Lower leg skin (tissue), 4 donors: ENCODE measurements around the gene CST7. TPM values are rescaled to one million over a fixed set of nuclear protein-coding genes. Genes with fewer than 3 reads are reported as not detected.
"Not testable (repeated sequence)": the region's sequence is repeated elsewhere in the genome, so short reads cannot be mapped to it uniquely, and the experiment has no call there.

Source experiments
- DNase-seq, 2 donors: peaks; one replicate each; pipeline ENCODE4 v3.0.0-alpha.2; 2019; ENCODE audit warnings: low spot score in 2 of 2
- H3K4me3 ChIP-seq: fragments of 200-600 bp; sonication (generic); 2 replicates; pipeline ENCODE4 v1.5.1; 2017; ENCODE audit warnings: mild to moderate bottlenecking, low read depth; ENCODE audit not compliant: poor library complexity, severe bottlenecking
- CTCF ChIP-seq, 3 donors: fragments of 450-650 bp; IDR thresholded peaks; one replicate each; pipeline ENCODE4 v1.5.1; 2016; ENCODE audit warnings: antibody characterized with exemption in 3 of 3, mild to moderate bottlenecking in 3 of 3, moderate library complexity in 2 of 3
- POLR2A ChIP-seq, 2 donors: fragments of 450-650 bp; IDR thresholded peaks; one replicate each; pipeline ENCODE4 v1.6.1; 2016 to 2017; ENCODE audit warnings: antibody characterized with exemption in 2 of 2, mild to moderate bottlenecking in 1 of 2, moderate library complexity in 1 of 2
- WGBS, 2 donors: methylation state at CpG; one replicate each; pipeline ENCODE4 v1.1.5; 2018; 5-methylcytosine and 5-hydroxymethylcytosine counted together
- intact Hi-C: fragments of 100-400 bp; cut with DNase I; formaldehyde crosslinking; loops from one replicate; pipeline ENCODE4 v1.15.0; 2023; ENCODE audit warnings: low total_unique reads
- total RNA-seq, 4 donors: library from RNA; depleted of rRNA; stranded (reverse); fragments of >200 nt; gene quantifications; one replicate each; pipeline ENCODE4 v1.1.0, GENCODE V29; 2016

Gene CST7
- total RNA-seq, 4 donors from 2014 or later = 0.42 to 5.1 (median 1.2) TPM

- DNase-seq = peak; percentile 90 to 96
- intact Hi-C loops = no loop called here
- 17 to 22% methylated on average over 4 of the region's 4 CpGs for WGBS, 2 donors
- H3K4me3 ChIP-seq = no peak overlapping the region
- TF ChIP-seq CTCF (IDR thresholded peaks at IDR 0.05) (no peak), POLR2A (IDR thresholded peaks at IDR 0.05) (no peak)
Observed at GRCh38 chr20:25000268-25000801, 51.3 kb downstream of the CST7 start.

- 95 to 98% methylated on average over 4 of the region's 4 CpGs for WGBS, 2 donors
- H3K4me3 ChIP-seq, intact Hi-C loops, DNase-seq: not testable (repeated sequence)
Observed at GRCh38 chr20:25001323-25001722, 52.3 kb downstream of the CST7 start.

- TF ChIP-seq CTCF (IDR thresholded peaks at IDR 0.05) = no peak
- TF ChIP-seq POLR2A (IDR thresholded peaks at IDR 0.05) = no peak
- 74 to 94% methylated on average over 1 of the region's 1 CpG for WGBS, 2 donors
- DNase-seq = no peak
- intact Hi-C loops = no loop called here
- H3K4me3 ChIP-seq = no peak overlapping the region
Observed at GRCh38 chr20:25003002-25003401, 53.9 kb downstream of the CST7 start.

GRCh38 chr20:25005220-25005619 is 56.2 kb downstream of the CST7 start:
- DNase-seq = peak in 1 of 2 donors; percentile 77
- intact Hi-C loops = no loop called here
- no peak overlapping the region for H3K4me3 ChIP-seq
- TF ChIP-seq CTCF (IDR thresholded peaks at IDR 0.05) (no peak), POLR2A (IDR thresholded peaks at IDR 0.05) (no peak)
- WGBS, 2 donors = 52 to 62% methylated on average over 2 of the region's 2 CpGs

- H3K4me3 ChIP-seq = no peak overlapping the region
- 85 to 92% methylated on average over 8 of the region's 8 CpGs for WGBS, 2 donors
- DNase-seq = peak in 1 of 2 donors; percentile 78
- intact Hi-C loops = no loop called here
- TF ChIP-seq POLR2A (IDR thresholded peaks at IDR 0.05) (no peak), CTCF (IDR thresholded peaks at IDR 0.05) (no peak)
Observed at GRCh38 chr20:25005661-25006060, 56.6 kb downstream of the CST7 start.

GRCh38 chr20:25006431-25007167 is 57.5 kb downstream of the CST7 start:
- no peak overlapping the region for H3K4me3 ChIP-seq
- no peak for TF ChIP-seq POLR2A (IDR thresholded peaks at IDR 0.05)
- no peak for TF ChIP-seq CTCF (IDR thresholded peaks at IDR 0.05)
- WGBS, 2 donors = 84 to 86% methylated on average over 12 of the region's 12 CpGs
- intact Hi-C loops = no loop called here
- DNase-seq = peak in 1 of 2 donors; percentile 65
